Measurements from ENCODE around the gene EFCAB5. TPM values are rescaled to one million over a fixed set of nuclear protein-coding genes. Genes with fewer than 3 reads are reported as not detected.

EFCAB5 gene
- total RNA-seq, 1 donor from 2014 or later, result 0.71 TPM

DNA sequence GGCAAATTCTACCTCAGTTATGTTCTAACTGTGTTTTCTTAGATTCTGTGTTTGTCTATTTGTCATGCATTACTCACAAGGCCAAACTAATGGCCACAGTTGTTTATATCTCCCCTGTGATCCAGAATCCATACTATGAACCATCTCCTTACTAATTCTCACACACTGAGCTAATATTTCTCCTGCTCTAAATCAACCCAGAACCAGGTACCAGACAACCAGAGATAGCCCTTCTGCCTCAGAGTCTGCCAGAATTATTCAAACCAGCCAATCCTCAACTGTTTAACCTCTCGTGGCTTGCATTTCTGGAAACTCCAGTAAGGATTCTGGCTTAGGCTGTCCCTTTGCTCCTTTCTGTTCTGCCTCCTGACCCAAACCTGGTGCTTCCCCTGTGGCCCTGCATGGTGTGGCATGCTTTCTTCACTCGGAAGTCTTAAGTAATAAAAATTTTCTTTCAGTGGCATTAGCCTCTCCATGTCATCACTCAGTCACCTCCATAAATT is 59.4 kb downstream of the EFCAB5 start:
- no peak for TF ChIP-seq EZH2phosphoT487 (IDR thresholded peaks at IDR 0.05)
- no peak for TF ChIP-seq CTCF (IDR thresholded peaks at IDR 0.05)
- no peak for TF ChIP-seq EZH2 (IDR thresholded peaks at IDR 0.05)
- no peaks in the 10 kb centered on the region for H3F3A ChIP-seq (ENCODE audit: low read depth)
- H3K9me3 Mint-ChIP-seq, result peaks cover 2% of the 10 kb centered on the region
- H3K9me3 ChIP-seq (ENCODE audit: low read depth), result no peaks in the 10 kb centered on the region
- H3K27ac ChIP-seq, result no peak overlapping the region
- H3K27me3 Mint-ChIP-seq (ENCODE audit: insufficient read depth, low read depth), result no peaks in the 10 kb centered on the region
- no peaks in the 10 kb centered on the region for H3K36me3 Mint-ChIP-seq
- no peak for DNase-seq (ENCODE audit: low spot score)
- no peaks in the 10 kb centered on the region for H3K4me1 Mint-ChIP-seq
- no peaks in the 10 kb centered on the region for H3K79me2 ChIP-seq (ENCODE audit: low read depth)
- no peaks in the 10 kb centered on the region for H4K20me1 ChIP-seq (ENCODE audit: low read depth)
- H3K9ac ChIP-seq, result no peak overlapping the region
- H3K4me3 Mint-ChIP-seq, result no peak overlapping the region
- H3K36me3 ChIP-seq, result no peaks in the 10 kb centered on the region
- no peak overlapping the region for H3K4me2 ChIP-seq
- H3K4me3 ChIP-seq, result no peak overlapping the region
- H3K4me1 ChIP-seq, result no peaks in the 10 kb centered on the region
- no peaks in the 10 kb centered on the region for H3K27me3 ChIP-seq
- H3K27ac Mint-ChIP-seq, result no peak overlapping the region
- no peak overlapping the region for H2AFZ ChIP-seq (replicated peaks)

GRCh38 chr17:30002088-30002487 is 60.7 kb downstream of the EFCAB5 start:
- no peaks in the 10 kb centered on the region for H3K9me3 ChIP-seq (ENCODE audit: low read depth)
- H3K9ac ChIP-seq, result no peak overlapping the region
- no peaks in the 10 kb centered on the region for H3F3A ChIP-seq (ENCODE audit: low read depth)
- TF ChIP-seq EZH2phosphoT487 (IDR thresholded peaks at IDR 0.05) (no peak), EZH2 (IDR thresholded peaks at IDR 0.05) (no peak), CTCF (IDR thresholded peaks at IDR 0.05) (no peak)
- H3K36me3 ChIP-seq, result no peaks in the 10 kb centered on the region
- no peak overlapping the region for H3K27ac Mint-ChIP-seq
- no peak overlapping the region for H3K4me3 Mint-ChIP-seq
- no peaks in the 10 kb centered on the region for H3K4me1 Mint-ChIP-seq
- no peaks in the 10 kb centered on the region for H3K36me3 Mint-ChIP-seq
- H2AFZ ChIP-seq (replicated peaks), result no peak overlapping the region
- no peaks in the 10 kb centered on the region for H3K4me1 ChIP-seq
- H3K4me3 ChIP-seq, result no peak overlapping the region
- H3K4me2 ChIP-seq, result no peak overlapping the region
- H3K27me3 ChIP-seq, result no peaks in the 10 kb centered on the region
- DNase-seq (ENCODE audit: low spot score), result no peak
- no peak overlapping the region for H3K27ac ChIP-seq
- no peaks in the 10 kb centered on the region for H4K20me1 ChIP-seq (ENCODE audit: low read depth)
- no peaks in the 10 kb centered on the region for H3K27me3 Mint-ChIP-seq (ENCODE audit: insufficient read depth, low read depth)
- H3K9me3 Mint-ChIP-seq, result peaks cover 2% of the 10 kb centered on the region
- H3K79me2 ChIP-seq (ENCODE audit: low read depth), result no peaks in the 10 kb centered on the region

- Mint-ChIP-seq H3K9me3 (peaks cover 2% of the 10 kb centered on the region), H3K36me3 (no peaks in the 10 kb centered on the region), H3K27ac (no peak overlapping the region), H3K4me3 (no peak overlapping the region), H3K27me3 (ENCODE audit: insufficient read depth, low read depth) (no peaks in the 10 kb centered on the region), H3K4me1 (no peaks in the 10 kb centered on the region)
- no peak for TF ChIP-seq EZH2phosphoT487 (IDR thresholded peaks at IDR 0.05)
- no peak for TF ChIP-seq EZH2 (IDR thresholded peaks at IDR 0.05)
- no peak for TF ChIP-seq CTCF (IDR thresholded peaks at IDR 0.05)
- no peaks in the 10 kb centered on the region for H3K9me3 ChIP-seq (ENCODE audit: low read depth)
- DNase-seq (ENCODE audit: low spot score), result no peak
- H3K4me3 ChIP-seq, result no peak overlapping the region
- no peak overlapping the region for H2AFZ ChIP-seq (replicated peaks)
- H3K36me3 ChIP-seq, result no peaks in the 10 kb centered on the region
- H4K20me1 ChIP-seq (ENCODE audit: low read depth), result no peaks in the 10 kb centered on the region
- no peak overlapping the region for H3K27ac ChIP-seq
- H3K4me1 ChIP-seq, result no peaks in the 10 kb centered on the region
- no peaks in the 10 kb centered on the region for H3F3A ChIP-seq (ENCODE audit: low read depth)
- no peak overlapping the region for H3K4me2 ChIP-seq
- H3K27me3 ChIP-seq, result no peaks in the 10 kb centered on the region
- no peak overlapping the region for H3K9ac ChIP-seq
- H3K79me2 ChIP-seq (ENCODE audit: low read depth), result no peaks in the 10 kb centered on the region
Measured at GRCh38 chr17:30005709-30006320, 64.4 kb downstream of the EFCAB5 start.
